SK-N-SH (cell line): ENCODE measurements around the gene UVRAG.

Experiments
- CHD2 ChIP-seq: fragments of 150-350 bp; IDR thresholded peaks from 2 replicates; pipeline ENCODE4 v1.6.1; 2018; ENCODE audit warnings: low read length; ENCODE audit not compliant: partially characterized antibody
- CTCF ChIP-seq: fragments of 200-600 bp; sonication (generic); IDR thresholded peaks from 2 replicates; pipeline ENCODE4 v1.6.1; 2017; ENCODE audit warnings: antibody characterized with exemption, mild to moderate bottlenecking, moderate library complexity
- FOXJ3 ChIP-seq: sonication (generic); formaldehyde crosslinking; IDR thresholded peaks from 2 replicates; pipeline ENCODE4 v1.5.1; 2020; ENCODE audit warnings: mild to moderate bottlenecking, missing genetic modification reagents
- GATA2 ChIP-seq: sonication (generic); formaldehyde crosslinking; IDR thresholded peaks from 2 replicates; pipeline ENCODE4 v1.5.0; 2020; ENCODE audit warnings: mild to moderate bottlenecking, missing genetic modification reagents
- MEF2A ChIP-seq: IDR thresholded peaks from 2 replicates; pipeline ENCODE4 v1.4.0; 2012; ENCODE audit warnings: low read depth, borderline replicate concordance
- NFIC ChIP-seq: IDR thresholded peaks from 2 replicates; pipeline ENCODE4 v1.4.0; 2012; ENCODE audit warnings: borderline replicate concordance
- POLR2AphosphoS5 ChIP-seq: IDR thresholded peaks from 2 replicates; pipeline ENCODE4 v1.6.1; 2012; ENCODE audit warnings: low read depth, low read length
- RFX5 ChIP-seq: IDR thresholded peaks from 2 replicates; pipeline ENCODE4 v1.6.1; 2012; ENCODE audit warnings: mild to moderate bottlenecking, improper control_type of control experiment, low read length
- RXRA ChIP-seq: IDR thresholded peaks from 2 replicates; pipeline ENCODE4 v1.4.0; 2012; ENCODE audit warnings: low read depth, mild to moderate bottlenecking, borderline replicate concordance
- YY1 ChIP-seq: IDR thresholded peaks from 2 replicates; pipeline ENCODE4 v1.4.0; 2012; ENCODE audit warnings: low read depth, mild to moderate bottlenecking

- TF ChIP-seq CTCF (no peak), YY1 (no peak), MEF2A (no peak), CHD2 (no peak), FOXJ3 (CRISPR knock-in tag) (no peak), POLR2AphosphoS5 (no peak), RFX5 (no peak), RXRA (no peak), NFIC (no peak), GATA2 (no peak)
Observed at GRCh38 chr11:75809111-75809510, 5.9 kb upstream of the UVRAG start.
